ENCODE measurements around the gene TUBA3D. TPM values are rescaled to one million over a fixed set of nuclear protein-coding genes. Genes with fewer than 3 reads are reported as not detected.
"Not testable (repeated sequence)": the region's sequence is repeated elsewhere in the genome, so short reads cannot be mapped to it uniquely, and the experiment has no call there.

TUBA3D gene
- total and polyA plus RNA-seq, 4 donors, result 0.02 TPM; not detected in 3

- not testable (repeated sequence) for H3K4me3 ChIP-seq; H3K4me1 ChIP-seq (ENCODE audit: control insufficient read depth in 5 of 5, insufficient read depth in 5 of 5, low read length in 5 of 5); ATAC-seq (ENCODE audit: insufficient read depth, low FRiP score); H3K9me3 ChIP-seq (ENCODE audit: control insufficient read depth in 4 of 4, insufficient read depth in 3 of 4, low read length in 3 of 4); DNase-seq; H3K9ac ChIP-seq (ENCODE audit: insufficient read depth in 1 of 2, low read length in 2 of 2); H3K27me3 ChIP-seq (ENCODE audit: control insufficient read depth in 3 of 3, insufficient read depth in 3 of 3, low read length in 2 of 3); H3K27ac ChIP-seq (ENCODE audit: low read depth in 1 of 2, low read length in 1 of 2)
- WGBS, 2 donors, result 89 to 91% methylated on average over 7 of the region's 7 CpGs
- peaks cover 5 to 44% (median 11%) of the 10 kb centered on the region in 4 donors for H3K36me3 ChIP-seq (ENCODE audit: control insufficient read depth in 4 of 4, insufficient read depth in 4 of 4, low read length in 4 of 4)
These were observed 28.3 kb downstream of the TUBA3D start for GRCh38 chr2:131504082-131504750.

GRCh38 chr2:131509615-131510014 lies 33.7 kb downstream of the TUBA3D start:
- Histone ChIP-seq H3K27ac (ENCODE audit: low read depth in 1 of 2, low read length in 1 of 2) (no peak overlapping the region), H3K27me3 (ENCODE audit: control insufficient read depth in 3 of 3, insufficient read depth in 3 of 3, low read length in 2 of 3) (no peaks in the 10 kb centered on the region), H3K9me3 (ENCODE audit: control insufficient read depth in 4 of 4, insufficient read depth in 3 of 4, low read length in 3 of 4) (no peaks in the 10 kb centered on the region), H3K4me1 (ENCODE audit: control insufficient read depth in 5 of 5, insufficient read depth in 5 of 5, low read length in 5 of 5) (no peaks in the 10 kb centered on the region), H3K9ac (ENCODE audit: insufficient read depth in 1 of 2, low read length in 2 of 2) (no peak overlapping the region), H3K36me3 (ENCODE audit: control insufficient read depth in 4 of 4, insufficient read depth in 4 of 4, low read length in 4 of 4) (peaks cover 5 to 47% (median 10%) of the 10 kb centered on the region in 4 donors), H3K4me3 (no peak overlapping the region)
- DNase-seq (no peak), ATAC-seq (ENCODE audit: insufficient read depth, low FRiP score) (no peak)
- no peak for TF ChIP-seq CTCF (IDR thresholded peaks at IDR 0.05; ENCODE audit: control extremely low read depth, extremely low read depth)
- WGBS, 2 donors, result 77 to 87% methylated on average over 9 of the region's 9 CpGs

GRCh38 chr2:131511291-131511968 lies 35.5 kb downstream of the TUBA3D start:
- not testable (repeated sequence) for H3K9me3 ChIP-seq (ENCODE audit: control insufficient read depth in 4 of 4, insufficient read depth in 3 of 4, low read length in 3 of 4); DNase-seq; H3K27ac ChIP-seq (ENCODE audit: low read depth in 1 of 2, low read length in 1 of 2); H3K4me1 ChIP-seq (ENCODE audit: control insufficient read depth in 5 of 5, insufficient read depth in 5 of 5, low read length in 5 of 5); H3K4me3 ChIP-seq; ATAC-seq (ENCODE audit: insufficient read depth, low FRiP score); H3K27me3 ChIP-seq (ENCODE audit: control insufficient read depth in 3 of 3, insufficient read depth in 3 of 3, low read length in 2 of 3); H3K9ac ChIP-seq (ENCODE audit: insufficient read depth in 1 of 2, low read length in 2 of 2)
- 86 to 89% methylated on average over 21 to 22 of the region's 22 CpGs for WGBS, 2 donors
- H3K36me3 ChIP-seq (ENCODE audit: control insufficient read depth in 4 of 4, insufficient read depth in 4 of 4, low read length in 4 of 4), result peaks cover 5 to 44% (median 9%) of the 10 kb centered on the region in 4 donors

- ATAC-seq (ENCODE audit: insufficient read depth, low FRiP score); H3K4me3 ChIP-seq; H3K9me3 ChIP-seq (ENCODE audit: control insufficient read depth in 4 of 4, insufficient read depth in 3 of 4, low read length in 3 of 4); H3K4me1 ChIP-seq (ENCODE audit: control insufficient read depth in 5 of 5, insufficient read depth in 5 of 5, low read length in 5 of 5); H3K27ac ChIP-seq (ENCODE audit: low read depth in 1 of 2, low read length in 1 of 2); H3K9ac ChIP-seq (ENCODE audit: insufficient read depth in 1 of 2, low read length in 2 of 2); H3K27me3 ChIP-seq (ENCODE audit: control insufficient read depth in 3 of 3, insufficient read depth in 3 of 3, low read length in 2 of 3); DNase-seq: not testable (repeated sequence)
- WGBS, 2 donors, result 68 to 84% methylated on average over 15 of the region's 17 CpGs
- H3K36me3 ChIP-seq (ENCODE audit: control insufficient read depth in 4 of 4, insufficient read depth in 4 of 4, low read length in 4 of 4), result peaks cover 5 to 44% (median 9%) of the 10 kb centered on the region in 4 donors
These were observed 36.3 kb downstream of the TUBA3D start for GRCh38 chr2:131511969-131512870.

- H3K9me3 ChIP-seq (ENCODE audit: control insufficient read depth in 4 of 4, insufficient read depth in 3 of 4, low read length in 3 of 4); H3K4me1 ChIP-seq (ENCODE audit: control insufficient read depth in 5 of 5, insufficient read depth in 5 of 5, low read length in 5 of 5); H3K4me3 ChIP-seq; H3K9ac ChIP-seq (ENCODE audit: insufficient read depth in 1 of 2, low read length in 2 of 2); DNase-seq; ATAC-seq (ENCODE audit: insufficient read depth, low FRiP score); H3K27ac ChIP-seq (ENCODE audit: low read depth in 1 of 2, low read length in 1 of 2); H3K27me3 ChIP-seq (ENCODE audit: control insufficient read depth in 3 of 3, insufficient read depth in 3 of 3, low read length in 2 of 3): not testable (repeated sequence)
- H3K36me3 ChIP-seq (ENCODE audit: control insufficient read depth in 4 of 4, insufficient read depth in 4 of 4, low read length in 4 of 4), result peaks cover 2 to 44% (median 3%) of the 10 kb centered on the region in 4 donors
- WGBS, 2 donors, result 54 to 74% methylated on average over 13 to 15 of the region's 15 CpGs
These were observed 38.7 kb downstream of the TUBA3D start for GRCh38 chr2:131514408-131515166.

GRCh38 chr2:131515235-131515634 lies 39.3 kb downstream of the TUBA3D start:
- H3K4me3 ChIP-seq; H3K27me3 ChIP-seq (ENCODE audit: control insufficient read depth in 3 of 3, insufficient read depth in 3 of 3, low read length in 2 of 3); ATAC-seq (ENCODE audit: insufficient read depth, low FRiP score); H3K9ac ChIP-seq (ENCODE audit: insufficient read depth in 1 of 2, low read length in 2 of 2); DNase-seq; H3K27ac ChIP-seq (ENCODE audit: low read depth in 1 of 2, low read length in 1 of 2); H3K9me3 ChIP-seq (ENCODE audit: control insufficient read depth in 4 of 4, insufficient read depth in 3 of 4, low read length in 3 of 4); H3K4me1 ChIP-seq (ENCODE audit: control insufficient read depth in 5 of 5, insufficient read depth in 5 of 5, low read length in 5 of 5): not testable (repeated sequence)
- WGBS, 2 donors, result 71 to 87% methylated on average over 6 to 14 of the region's 14 CpGs
- peaks cover 0 to 44% (median 2%) of the 10 kb centered on the region in 4 donors for H3K36me3 ChIP-seq (ENCODE audit: control insufficient read depth in 4 of 4, insufficient read depth in 4 of 4, low read length in 4 of 4)

Measured in lung (tissue), 12 donors.